Gastrocnemius medialis (tissue), 4 donors: Measurements from ENCODE around the gene PCDH1.

Source experiments
- POLR2A ChIP-seq, 2 donors: fragments of 450-650 bp; IDR thresholded peaks; one replicate each; pipeline ENCODE4 v1.6.1; 2017; ENCODE audit warnings: antibody characterized with exemption in 2 of 2, mild to moderate bottlenecking in 2 of 2, moderate library complexity in 2 of 2
- TF ChIP-seq, protein P1 (sequence below), 5 experiments: fragments of 450-650 bp in 3 of 5; fragments of 200-600 bp in 2 of 5; sonication (generic) in 2 of 5; IDR thresholded peaks in 4 of 5; conservative IDR thresholded peaks in 1 of 5; 1 replicate in 4 of 5; 2 replicates in 1 of 5; pipeline ENCODE4 v1.5.1; 2016 to 2019; ENCODE audit warnings: antibody characterized with exemption in 5 of 5, mild to moderate bottlenecking in 3 of 5, moderate library complexity in 3 of 5

DNA sequence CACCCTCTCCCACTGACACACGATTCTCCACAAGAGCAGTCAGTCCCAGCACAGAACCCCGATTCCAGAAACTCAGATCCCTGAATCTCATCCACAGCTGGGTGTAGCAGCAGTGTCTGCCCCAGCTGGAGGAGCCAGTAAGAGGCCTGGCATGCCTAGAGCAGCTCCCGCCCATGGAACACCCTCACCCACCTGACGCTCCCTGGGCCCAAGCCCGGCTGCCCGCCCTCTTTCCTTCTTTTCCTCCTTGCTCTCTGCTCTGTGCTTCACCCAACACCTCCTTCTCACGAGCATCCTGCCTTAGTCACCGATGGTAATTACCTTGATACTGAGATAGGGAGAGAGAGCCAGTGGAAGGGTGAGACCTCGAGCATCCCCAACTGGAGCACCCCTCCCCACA is 8.7 kb downstream of the PCDH1 start:
- TF ChIP-seq, protein P1, sequence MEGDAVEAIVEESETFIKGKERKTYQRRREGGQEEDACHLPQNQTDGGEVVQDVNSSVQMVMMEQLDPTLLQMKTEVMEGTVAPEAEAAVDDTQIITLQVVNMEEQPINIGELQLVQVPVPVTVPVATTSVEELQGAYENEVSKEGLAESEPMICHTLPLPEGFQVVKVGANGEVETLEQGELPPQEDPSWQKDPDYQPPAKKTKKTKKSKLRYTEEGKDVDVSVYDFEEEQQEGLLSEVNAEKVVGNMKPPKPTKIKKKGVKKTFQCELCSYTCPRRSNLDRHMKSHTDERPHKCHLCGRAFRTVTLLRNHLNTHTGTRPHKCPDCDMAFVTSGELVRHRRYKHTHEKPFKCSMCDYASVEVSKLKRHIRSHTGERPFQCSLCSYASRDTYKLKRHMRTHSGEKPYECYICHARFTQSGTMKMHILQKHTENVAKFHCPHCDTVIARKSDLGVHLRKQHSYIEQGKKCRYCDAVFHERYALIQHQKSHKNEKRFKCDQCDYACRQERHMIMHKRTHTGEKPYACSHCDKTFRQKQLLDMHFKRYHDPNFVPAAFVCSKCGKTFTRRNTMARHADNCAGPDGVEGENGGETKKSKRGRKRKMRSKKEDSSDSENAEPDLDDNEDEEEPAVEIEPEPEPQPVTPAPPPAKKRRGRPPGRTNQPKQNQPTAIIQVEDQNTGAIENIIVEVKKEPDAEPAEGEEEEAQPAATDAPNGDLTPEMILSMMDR (IDR thresholded peaks at IDR 0.05 in 4 of 5, conservative IDR thresholded peaks at IDR 0.05 in 1 of 5): no peak
- no peak for TF ChIP-seq POLR2A (IDR thresholded peaks at IDR 0.05)
